ENCODE measurements around the gene DPF1.

The DPF1 gene

GRCh38 chr19:38221421-38221820 lies 2.6 kb downstream of the DPF1 start:
- no peak for DNase-seq (ENCODE audit: low read depth)

DNA sequence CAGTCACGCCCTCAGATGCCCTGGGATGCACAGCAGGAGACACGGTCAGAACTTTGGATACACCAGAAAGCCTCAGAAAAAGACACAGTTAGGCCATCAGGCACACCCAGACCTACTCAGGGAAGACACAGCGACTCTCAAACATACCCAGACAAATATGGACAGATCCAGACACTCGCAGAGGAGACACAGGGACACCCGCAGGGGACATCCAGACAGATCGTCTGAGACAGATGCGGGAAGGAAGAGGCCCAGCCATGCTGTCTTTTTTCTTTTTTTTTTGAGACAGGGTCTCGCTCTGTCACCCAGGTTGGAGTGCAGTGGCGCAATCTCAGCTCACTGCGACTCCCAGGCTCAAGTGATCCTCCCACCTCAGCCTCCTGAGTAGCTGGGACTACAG lies 4.8 kb downstream of the DPF1 start:
- DNase-seq (ENCODE audit: low read depth): no peak

DNA sequence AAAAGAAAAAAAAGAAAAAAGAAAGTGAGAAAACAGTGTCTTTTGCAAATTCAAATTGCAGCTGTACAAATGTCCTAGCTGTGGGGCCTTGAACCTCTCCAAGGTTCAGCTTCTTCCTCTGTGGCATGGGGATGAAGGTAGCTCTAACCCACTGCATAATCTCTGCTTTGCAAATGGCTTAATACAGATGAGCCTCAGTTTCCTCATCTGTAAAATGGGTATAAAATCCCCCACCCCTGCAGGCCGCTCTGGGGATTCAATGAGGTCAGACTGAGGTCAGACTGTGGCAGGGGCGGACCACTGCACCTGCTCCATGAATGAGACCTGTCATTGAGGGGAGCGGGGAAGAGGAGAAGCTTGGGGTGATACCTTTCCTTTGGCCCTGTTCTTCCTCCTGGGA lies 5.8 kb downstream of the DPF1 start:
- DNase-seq (ENCODE audit: low read depth): no peak

DNA sequence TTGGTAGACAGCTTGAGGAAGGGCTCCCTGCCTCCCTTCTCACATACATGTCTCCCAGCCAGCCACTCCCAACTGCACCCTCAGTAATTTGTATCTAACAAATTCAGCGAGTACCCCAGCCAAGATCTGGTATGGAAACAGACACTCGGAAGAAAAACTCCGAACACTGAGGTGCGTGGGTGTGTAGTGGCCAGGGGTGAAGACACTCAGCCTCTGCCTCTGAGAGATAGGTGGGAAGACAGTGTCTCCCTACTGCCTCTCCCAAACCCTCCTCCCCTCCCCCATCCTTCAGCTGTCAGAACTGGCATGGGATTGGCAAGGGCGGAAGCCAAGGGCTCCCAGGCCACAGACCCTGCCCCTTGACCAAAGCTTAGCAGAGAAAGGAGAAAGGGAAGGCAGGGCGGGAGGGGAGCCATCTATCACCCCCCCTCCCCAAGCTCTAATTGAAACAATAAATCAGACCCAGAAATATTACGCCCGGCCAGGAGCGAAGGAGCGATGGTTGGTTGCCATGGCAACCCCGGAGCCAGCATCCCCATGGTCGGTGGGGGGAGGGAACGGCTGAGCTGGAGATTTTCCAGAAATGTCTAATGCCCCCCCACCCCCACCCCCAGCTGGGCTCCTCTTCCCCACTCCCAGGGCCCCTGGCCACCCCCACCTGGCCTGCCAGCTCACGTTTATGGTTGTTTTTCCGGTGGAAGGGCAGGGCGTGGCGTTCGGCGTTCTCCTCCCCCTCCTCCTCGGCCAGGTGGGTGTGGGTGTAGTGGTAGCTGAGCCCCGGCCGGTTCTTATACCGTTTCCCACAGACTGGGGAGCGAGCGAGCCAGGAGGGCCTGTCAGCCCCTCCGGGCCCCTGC lies 7.0 kb downstream of the DPF1 start:
- no peak for DNase-seq (ENCODE audit: low read depth)

GRCh38 chr19:38213911-38214625 lies 10.0 kb downstream of the DPF1 start:
- no peak for DNase-seq (ENCODE audit: low read depth)

GRCh38 chr19:38213469-38213868 lies 10.6 kb downstream of the DPF1 start:
- no peak for DNase-seq (ENCODE audit: low read depth)

DNA sequence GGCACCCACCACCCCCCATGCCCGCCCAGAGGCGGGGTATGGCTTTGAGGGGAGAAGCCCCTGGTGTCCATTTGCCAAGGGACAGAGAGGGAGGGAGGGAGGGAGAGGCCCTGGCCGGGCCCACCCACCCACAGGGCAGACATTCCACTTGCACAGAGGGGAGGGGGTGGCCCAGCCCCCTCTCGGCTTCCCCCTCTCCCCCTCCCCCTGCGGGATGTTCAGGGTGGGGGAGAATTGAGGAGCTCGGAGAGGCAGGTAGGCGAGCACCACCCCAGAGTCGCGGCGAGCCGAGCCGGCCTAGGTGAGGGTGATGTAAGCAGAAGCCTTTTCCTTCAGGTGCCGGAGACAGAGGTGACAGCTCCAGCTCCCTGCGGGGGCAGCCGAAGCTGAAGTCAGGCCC lies 12.3 kb downstream of the DPF1 start:
- no peak for DNase-seq (ENCODE audit: low read depth)

DNA sequence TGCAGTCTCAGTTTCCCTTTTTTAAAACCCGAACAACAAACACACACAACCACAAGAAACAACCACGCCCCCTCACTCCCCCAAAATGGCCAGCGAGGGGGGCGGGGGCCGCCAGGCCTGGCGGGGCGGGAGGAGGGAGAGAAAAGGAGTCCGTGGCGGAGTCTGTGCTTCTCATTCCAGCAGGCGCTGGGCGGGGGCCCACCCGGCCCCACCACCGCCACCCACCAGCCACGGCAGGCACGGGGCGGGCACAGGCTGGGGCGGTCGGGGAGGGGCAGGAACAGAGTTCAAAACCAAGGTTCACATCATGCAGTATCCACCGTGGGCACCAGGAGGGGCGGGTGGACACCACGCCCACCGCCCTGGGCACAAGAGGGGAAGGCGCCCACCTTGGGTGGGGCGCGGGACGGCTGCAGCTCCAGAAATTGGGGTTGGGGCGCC lies 12.9 kb downstream of the DPF1 start:
- no peak for DNase-seq (ENCODE audit: low read depth)

GRCh38 chr19:38210458-38210987 lies 13.5 kb downstream of the DPF1 start:
- DNase-seq (ENCODE audit: low read depth): no peak

GRCh38 chr19:38209671-38210457 lies 14.2 kb downstream of the DPF1 start:
- DNase-seq (ENCODE audit: low read depth): no peak

GRCh38 chr19:38209152-38209551 lies 14.9 kb downstream of the DPF1 start:
- no peak for DNase-seq (ENCODE audit: low read depth)

DNA sequence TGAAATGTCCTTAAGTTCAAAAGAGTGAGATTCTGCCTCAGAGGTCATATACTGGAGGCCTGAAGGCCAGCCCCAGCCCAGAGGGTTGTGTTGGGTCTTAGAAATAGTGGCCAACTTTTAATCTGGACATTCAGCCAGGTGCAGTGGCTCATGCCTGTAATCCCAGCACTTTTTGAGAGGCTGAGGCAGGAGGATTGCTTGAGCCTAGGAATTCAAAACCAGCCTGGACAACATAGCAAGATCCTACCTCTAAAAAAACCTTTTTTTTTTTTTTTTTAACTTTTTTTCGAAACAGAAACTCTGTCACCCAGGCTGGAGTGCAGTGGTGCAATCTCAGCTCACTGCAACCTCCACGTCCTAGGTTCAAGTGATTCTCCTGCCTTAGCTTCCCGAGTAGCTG lies 15.5 kb downstream of the DPF1 start:
- DNase-seq (ENCODE audit: low read depth): no peak

DNA sequence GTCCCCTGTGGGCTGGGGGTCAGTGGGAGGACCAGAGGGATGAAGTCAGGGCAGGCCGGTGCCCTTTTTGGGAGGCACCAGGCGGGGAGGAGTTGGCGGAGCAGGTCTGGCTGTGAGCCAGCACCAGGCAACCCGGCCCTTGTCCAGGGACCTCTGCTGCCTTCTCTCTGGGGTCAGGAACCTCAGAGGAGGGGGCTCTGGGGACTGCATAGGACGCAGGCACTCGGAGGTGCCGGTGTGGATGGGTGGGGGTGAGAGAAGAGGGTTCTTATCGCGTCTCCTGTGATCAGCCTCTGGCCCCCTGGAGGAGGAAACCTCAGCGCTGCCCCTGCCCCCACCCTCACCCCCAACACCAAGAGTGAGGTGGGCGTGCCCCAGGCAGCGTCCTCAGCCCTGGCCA lies 16.5 kb downstream of the DPF1 start:
- DNase-seq (ENCODE audit: low read depth): no peak

- no peak for DNase-seq (ENCODE audit: low read depth)
Measured at GRCh38 chr19:38206928-38207327, 17.1 kb downstream of the DPF1 start.

DNA sequence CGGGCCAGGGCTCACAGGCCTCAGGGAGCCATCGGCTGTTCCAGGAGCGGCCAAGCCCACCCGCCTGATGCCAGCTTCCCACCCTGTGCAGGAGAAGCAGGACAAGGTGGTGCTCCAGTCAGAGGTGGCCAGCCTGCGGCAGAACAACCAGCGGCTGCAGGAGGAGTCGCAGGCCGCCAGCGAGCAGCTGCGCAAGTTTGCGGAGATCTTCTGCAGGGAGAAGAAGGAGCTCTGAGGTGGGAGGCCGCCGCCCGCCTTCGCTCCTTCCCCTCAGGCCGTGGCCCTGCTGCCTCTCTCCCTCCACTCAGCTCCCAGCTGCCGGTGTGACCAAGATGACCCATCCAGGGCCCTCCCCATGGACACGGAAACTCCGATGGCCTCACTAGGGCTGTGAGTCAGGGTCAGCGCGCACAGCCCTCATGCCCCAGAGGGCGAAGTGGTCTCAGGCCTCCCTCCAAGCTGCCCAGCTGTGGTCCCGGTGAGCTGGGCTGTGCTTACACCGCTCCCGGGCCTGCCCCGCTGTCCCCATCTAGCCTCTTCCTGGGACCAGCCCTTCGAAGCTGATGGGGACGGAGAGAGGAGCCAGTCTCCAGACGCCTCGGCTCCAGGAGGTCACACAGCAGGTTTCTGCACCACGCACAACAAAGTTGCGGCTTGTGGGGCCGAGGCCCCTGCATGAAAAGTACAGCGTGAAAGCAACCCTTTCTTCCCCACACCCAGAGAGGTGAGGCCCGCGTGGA lies 17.8 kb downstream of the DPF1 start:
- no peak for DNase-seq (ENCODE audit: low read depth)

DNA sequence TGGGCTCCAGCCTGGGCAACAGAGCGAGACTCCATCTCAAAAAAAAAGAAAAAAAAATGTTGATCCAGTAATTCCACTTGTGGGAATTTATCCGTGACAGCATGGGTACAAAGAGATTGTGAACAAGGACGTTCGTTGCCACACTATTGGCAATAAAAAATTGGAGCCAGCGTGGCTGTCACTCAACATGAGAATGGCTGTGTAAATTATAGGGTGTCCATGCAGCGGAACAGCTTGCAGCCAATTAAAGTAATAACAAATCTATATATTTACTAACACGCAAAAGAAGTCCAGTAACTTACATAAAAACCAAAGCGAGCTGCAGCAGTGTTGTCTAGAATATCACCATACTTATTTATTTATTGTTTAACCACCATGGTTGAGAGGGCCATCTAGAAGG lies 19.3 kb downstream of the DPF1 start:
- no peak for DNase-seq (ENCODE audit: low read depth)

- DNase-seq (ENCODE audit: low read depth): no peak
Measured at GRCh38 chr19:38204096-38204495, 19.9 kb downstream of the DPF1 start.

- no peak for DNase-seq (ENCODE audit: low read depth)
Measured at GRCh38 chr19:38203197-38203596, 20.8 kb downstream of the DPF1 start.

GRCh38 chr19:38202504-38202903 lies 21.5 kb downstream of the DPF1 start:
- no peak for DNase-seq (ENCODE audit: low read depth)

DNA sequence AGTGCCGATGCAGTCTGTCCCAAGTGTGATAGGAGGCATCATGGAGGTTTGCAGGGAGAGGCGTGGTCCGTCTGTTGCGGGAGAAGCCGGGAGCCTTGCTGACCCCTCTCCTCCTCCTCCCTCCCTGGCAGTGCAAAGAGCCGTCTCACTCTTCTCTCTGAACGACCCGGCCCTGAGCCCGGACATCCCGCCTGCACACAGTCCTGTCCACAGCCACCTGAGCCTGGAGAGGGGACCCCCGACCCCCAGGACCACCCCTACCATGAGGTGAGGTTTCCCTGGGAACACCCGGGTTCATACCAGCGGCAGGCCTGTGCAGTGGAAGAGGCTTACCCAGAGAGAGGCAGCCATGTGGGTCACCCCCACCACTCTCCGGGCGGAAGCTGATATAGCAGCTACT lies 22.3 kb downstream of the DPF1 start:
- no peak for DNase-seq (ENCODE audit: low read depth)

- no peak for DNase-seq (ENCODE audit: low read depth)
Measured at GRCh38 chr19:38199340-38199739, 24.7 kb downstream of the DPF1 start.
